H9 (cell line): ENCODE measurements around the gene ZNF428. TPM values are rescaled to one million over a fixed set of nuclear protein-coding genes. Genes with fewer than 3 reads are reported as not detected.

Source experiments
- DNase-seq: peaks from one replicate; pipeline ENCODE4 v3.0.0-alpha.2; 2017
- H2AFZ ChIP-seq: one replicate; pipeline ENCODE4 v1.6.1; 2013; ENCODE audit warnings: mild to moderate bottlenecking, low read length, control low read depth, moderate library complexity
- H2AK5ac ChIP-seq: 2 replicates; pipeline ENCODE4 v1.6.1; 2013; ENCODE audit warnings: low read length, control low read depth, mixed read lengths; ENCODE audit not compliant: insufficient read length
- H2BK120ac ChIP-seq: one replicate; pipeline ENCODE4 v1.6.1; 2013; ENCODE audit warnings: low read depth, mild to moderate bottlenecking, low read length, control low read depth, inconsistent platforms; ENCODE audit not compliant: poor library complexity, severe bottlenecking
- H2BK12ac ChIP-seq: 2 replicates; pipeline ENCODE4 v1.6.1; 2013; ENCODE audit warnings: low read length, control low read depth, mixed read lengths, low read depth; ENCODE audit not compliant: insufficient read length
- H2BK15ac ChIP-seq: 2 replicates; pipeline ENCODE4 v1.6.1; 2013; ENCODE audit warnings: low read depth, low read length, control low read depth
- H2BK20ac ChIP-seq: one replicate; pipeline ENCODE4 v1.6.1; 2013; ENCODE audit warnings: low read depth, mild to moderate bottlenecking, low read length, control low read depth, inconsistent platforms; ENCODE audit not compliant: poor library complexity, severe bottlenecking
- H2BK5ac ChIP-seq: 2 replicates; pipeline ENCODE4 v1.6.1; 2013; ENCODE audit warnings: low read length, control low read depth, mixed read lengths; ENCODE audit not compliant: insufficient read length
- H3K14ac ChIP-seq: 2 replicates; pipeline ENCODE4 v1.6.1; 2013; ENCODE audit warnings: low read length, control low read depth; ENCODE audit not compliant: insufficient read depth
- H3K18ac ChIP-seq: 2 replicates; pipeline ENCODE4 v1.6.1; 2013; ENCODE audit warnings: low read depth, mild to moderate bottlenecking, mixed read lengths, low read length, control low read depth; ENCODE audit not compliant: insufficient read length
- H3K23ac ChIP-seq: 2 replicates; pipeline ENCODE4 v1.6.1; 2013; ENCODE audit warnings: low read length, control low read depth, mixed read lengths, low read depth; ENCODE audit not compliant: insufficient read length
- H3K23me2 ChIP-seq: 2 replicates; pipeline ENCODE4 v1.6.1; 2013; ENCODE audit warnings: low read depth, mild to moderate bottlenecking, mixed read lengths, low read length, control low read depth; ENCODE audit not compliant: insufficient read length, poor library complexity, severe bottlenecking
- H3K27ac ChIP-seq: 2 replicates; pipeline ENCODE4 v1.5.1; 2013; ENCODE audit warnings: low read length, control low read depth, mixed read lengths, low read depth; ENCODE audit not compliant: insufficient read length
- H3K27me3 ChIP-seq: 2 replicates; pipeline ENCODE4 v1.6.1; 2013; ENCODE audit warnings: low read length, control low read depth, inconsistent platforms; ENCODE audit not compliant: insufficient read depth
- H3K4ac ChIP-seq: 2 replicates; pipeline ENCODE4 v1.6.1; 2013; ENCODE audit warnings: low read depth, mild to moderate bottlenecking, control low read depth, inconsistent platforms, low read length, moderate library complexity
- H3K4me1 ChIP-seq: 2 replicates; pipeline ENCODE4 v1.6.1; 2013; ENCODE audit warnings: low read length, control low read depth, inconsistent platforms; ENCODE audit not compliant: insufficient read depth
- H3K4me2 ChIP-seq: 2 replicates; pipeline ENCODE4 v1.6.1; 2013; ENCODE audit warnings: low read length, control low read depth, mixed read lengths; ENCODE audit not compliant: insufficient read length, insufficient read depth
- H3K56ac ChIP-seq: 2 replicates; pipeline ENCODE4 v1.6.1; 2013; ENCODE audit warnings: low read depth, mild to moderate bottlenecking, mixed read lengths, low read length, control low read depth; ENCODE audit not compliant: insufficient read length
- H3K79me1 ChIP-seq: 2 replicates; pipeline ENCODE4 v1.6.1; 2013; ENCODE audit warnings: low read depth, mild to moderate bottlenecking, moderate library complexity, low read length, control low read depth, inconsistent platforms; ENCODE audit not compliant: insufficient read depth, poor library complexity, severe bottlenecking
- H3K79me2 ChIP-seq: 2 replicates; pipeline ENCODE4 v1.6.1; 2013; ENCODE audit warnings: low read length, control low read depth, inconsistent platforms; ENCODE audit not compliant: insufficient read depth
- H3K9ac ChIP-seq: 2 replicates; pipeline ENCODE4 v1.6.1; 2013; ENCODE audit warnings: low read length, control low read depth, mixed read lengths; ENCODE audit not compliant: insufficient read length; ENCODE audit errors: extremely low read depth
- H3K9me3 ChIP-seq: one replicate; pipeline ENCODE4 v1.6.1; 2013; ENCODE audit warnings: low read depth, low read length, inconsistent platforms; ENCODE audit not compliant: control insufficient read depth
- H3T11ph ChIP-seq: one replicate; pipeline ENCODE4 v1.6.1; 2013; ENCODE audit warnings: mild to moderate bottlenecking, low read length, control low read depth, inconsistent platforms
- H4K20me1 ChIP-seq: one replicate; pipeline ENCODE4 v1.6.1; 2013; ENCODE audit not compliant: control insufficient read depth, insufficient read length, insufficient read depth
- H4K5ac ChIP-seq: 2 replicates; pipeline ENCODE4 v1.6.1; 2013; ENCODE audit warnings: low read depth, mild to moderate bottlenecking, mixed read lengths, low read length, control low read depth; ENCODE audit not compliant: insufficient read length
- H4K8ac ChIP-seq: replicated peaks from 2 replicates; pipeline ENCODE4 v1.6.1; 2013; ENCODE audit warnings: low read length, control low read depth, mixed read lengths, low read depth; ENCODE audit not compliant: insufficient read length
- H4K91ac ChIP-seq: 2 replicates; pipeline ENCODE4 v1.6.1; 2013; ENCODE audit warnings: low read depth, mild to moderate bottlenecking, moderate library complexity, mixed read lengths, low read length, control low read depth; ENCODE audit not compliant: insufficient read length
- H3K27ac Mint-ChIP-seq, 3 experiments: 2 replicates in 2 of 3; 3 replicates in 1 of 3; pipeline ENCODE4 v1.8.0; 2020 to 2021; ENCODE audit warnings: mixed read lengths in 3 of 3, mild to moderate bottlenecking in 1 of 3, moderate library complexity in 1 of 3
- H3K27me3 Mint-ChIP-seq: 2 replicates; pipeline ENCODE4 v1.8.0; 2021; ENCODE audit warnings: low read depth, mild to moderate bottlenecking, moderate library complexity, mixed read lengths
- H3K36me3 Mint-ChIP-seq, 3 experiments: 2 replicates in 2 of 3; 3 replicates in 1 of 3; pipeline ENCODE4 v1.8.0; 2020 to 2021; ENCODE audit warnings: low read depth in 3 of 3, mixed read lengths in 3 of 3; ENCODE audit not compliant: insufficient read depth in 1 of 3
- H3K4me1 Mint-ChIP-seq, 2 experiments: 2 replicates each; pipeline ENCODE4 v1.8.0; 2020; ENCODE audit warnings: mixed read lengths in 2 of 2
- H3K4me3 Mint-ChIP-seq, 2 experiments: 2 replicates in 1 of 2; 3 replicates in 1 of 2; pipeline ENCODE4 v1.8.0; 2020 to 2021; ENCODE audit warnings: mild to moderate bottlenecking in 2 of 2, mixed read lengths in 2 of 2, moderate library complexity in 1 of 2
- H3K9me3 Mint-ChIP-seq, 2 experiments: 2 replicates in 1 of 2; 3 replicates in 1 of 2; pipeline ENCODE4 v1.8.0; 2020; ENCODE audit warnings: mild to moderate bottlenecking in 2 of 2, mixed read lengths in 2 of 2, moderate library complexity in 1 of 2
- WGBS: extraction: QIAGEN DNeasy Blood & Tissue Kit; methylation state at CpG from one replicate; pipeline ENCODE4 v1.1.7; 2013; ENCODE audit warnings: missing lambda C conversion rate, low lambda C conversion rate, mixed read lengths; ENCODE audit not compliant: insufficient read length; ENCODE audit errors: extremely low coverage; 5-methylcytosine and 5-hydroxymethylcytosine counted together
- total RNA-seq: library from RNA; stranded (reverse); gene quantifications from 2 replicates; pipeline ENCODE4 v1.2.1, GENCODE V29; 2021
- TF ChIP-seq, protein P1 (sequence below): fragments of 200-600 bp; sonication (generic); conservative IDR thresholded peaks from 3 replicates; pipeline ENCODE4 v1.8.0; 2021; ENCODE audit warnings: antibody characterized with exemption, mild to moderate bottlenecking

The ZNF428 gene
- total RNA-seq, 1 experiment from 2014 or later, result 30.3 TPM

DNA sequence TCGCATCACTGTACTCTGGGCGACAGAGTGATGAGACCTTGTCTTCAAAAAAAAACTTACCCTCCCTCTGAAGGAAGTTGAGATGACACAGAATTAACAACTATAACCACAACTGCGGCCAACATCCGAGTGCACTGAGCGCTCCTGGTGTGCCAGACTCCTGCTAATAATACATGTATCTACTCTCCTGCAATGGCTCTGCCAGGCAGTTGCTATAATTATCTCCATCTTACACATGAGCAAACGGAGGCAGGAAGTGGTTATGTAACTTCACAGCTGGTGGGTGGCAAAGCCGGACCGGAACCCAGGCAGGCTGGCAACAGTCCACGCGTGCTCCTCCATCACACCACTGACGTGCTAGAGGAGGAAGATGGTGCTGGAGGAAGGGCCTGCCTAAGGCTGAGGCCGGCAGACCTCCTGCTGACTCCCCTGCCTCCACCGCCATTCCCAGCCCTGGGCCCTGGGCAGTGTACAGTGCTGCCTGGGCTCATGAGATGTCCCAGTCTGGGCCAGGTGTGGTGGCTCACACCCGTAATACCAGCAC lies 56.7 kb downstream of the ZNF428 start:
- no peak overlapping the region for H3K14ac ChIP-seq
- H3K18ac ChIP-seq, result no peak overlapping the region
- peaks cover 6 to 30% (median 19%) of the 10 kb centered on the region in 3 experiments; a peak in 6 of 7 replicates for H3K36me3 Mint-ChIP-seq
- DNase-seq, result no peak
- H4K5ac ChIP-seq, result no peak overlapping the region
- no peak overlapping the region for H3K9ac ChIP-seq
- no peak overlapping the region for H2BK5ac ChIP-seq
- no peak overlapping the region for H2AK5ac ChIP-seq
- no peak overlapping the region for H2BK120ac ChIP-seq
- H3K4ac ChIP-seq, result no peak overlapping the region
- TF ChIP-seq, protein P1, sequence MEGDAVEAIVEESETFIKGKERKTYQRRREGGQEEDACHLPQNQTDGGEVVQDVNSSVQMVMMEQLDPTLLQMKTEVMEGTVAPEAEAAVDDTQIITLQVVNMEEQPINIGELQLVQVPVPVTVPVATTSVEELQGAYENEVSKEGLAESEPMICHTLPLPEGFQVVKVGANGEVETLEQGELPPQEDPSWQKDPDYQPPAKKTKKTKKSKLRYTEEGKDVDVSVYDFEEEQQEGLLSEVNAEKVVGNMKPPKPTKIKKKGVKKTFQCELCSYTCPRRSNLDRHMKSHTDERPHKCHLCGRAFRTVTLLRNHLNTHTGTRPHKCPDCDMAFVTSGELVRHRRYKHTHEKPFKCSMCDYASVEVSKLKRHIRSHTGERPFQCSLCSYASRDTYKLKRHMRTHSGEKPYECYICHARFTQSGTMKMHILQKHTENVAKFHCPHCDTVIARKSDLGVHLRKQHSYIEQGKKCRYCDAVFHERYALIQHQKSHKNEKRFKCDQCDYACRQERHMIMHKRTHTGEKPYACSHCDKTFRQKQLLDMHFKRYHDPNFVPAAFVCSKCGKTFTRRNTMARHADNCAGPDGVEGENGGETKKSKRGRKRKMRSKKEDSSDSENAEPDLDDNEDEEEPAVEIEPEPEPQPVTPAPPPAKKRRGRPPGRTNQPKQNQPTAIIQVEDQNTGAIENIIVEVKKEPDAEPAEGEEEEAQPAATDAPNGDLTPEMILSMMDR, result no peak
- no peak overlapping the region for H3T11ph ChIP-seq
- no peak overlapping the region for H3K27ac Mint-ChIP-seq
- H3K4me3 Mint-ChIP-seq, result no peak overlapping the region
- H2BK20ac ChIP-seq, result no peak overlapping the region
- no peak overlapping the region; the same call in 1 of the 2 replicates for H2BK15ac ChIP-seq
- H3K4me2 ChIP-seq, result no peak overlapping the region
- no peaks in the 10 kb centered on the region for H3K27me3 ChIP-seq
- H4K20me1 ChIP-seq, result no peaks in the 10 kb centered on the region
- H2BK12ac ChIP-seq, result no peak overlapping the region
- no peak overlapping the region for H3K27ac ChIP-seq
- H4K91ac ChIP-seq, result no peak overlapping the region
- H3K79me1 ChIP-seq, result no peaks in the 10 kb centered on the region
- H3K4me1 Mint-ChIP-seq, result no peaks in the 10 kb centered on the region
- no peaks in the 10 kb centered on the region for H3K79me2 ChIP-seq
- no peak overlapping the region for H4K8ac ChIP-seq
- H2AFZ ChIP-seq, result no peak overlapping the region
- H3K9me3 ChIP-seq, result no peaks in the 10 kb centered on the region
- no peak overlapping the region for H3K56ac ChIP-seq
- WGBS, result no CpG with 5 or more reads among the region's 14 CpGs
- no peaks in the 10 kb centered on the region for H3K23me2 ChIP-seq
- no peaks in the 10 kb centered on the region for H3K9me3 Mint-ChIP-seq
- H3K27me3 Mint-ChIP-seq, result no peaks in the 10 kb centered on the region; the same call in 1 of the 2 replicates
- no peaks in the 10 kb centered on the region for H3K4me1 ChIP-seq
- no peak overlapping the region for H3K23ac ChIP-seq
